GM10847 (cell line): ENCODE measurements around the gene PIGN.

Experiments
- POLR2A ChIP-seq: IDR thresholded peaks from 2 replicates; pipeline ENCODE4 v1.6.1; 2011; ENCODE audit not compliant: insufficient read length; ENCODE audit errors: extremely low read depth

Gene PIGN

DNA sequence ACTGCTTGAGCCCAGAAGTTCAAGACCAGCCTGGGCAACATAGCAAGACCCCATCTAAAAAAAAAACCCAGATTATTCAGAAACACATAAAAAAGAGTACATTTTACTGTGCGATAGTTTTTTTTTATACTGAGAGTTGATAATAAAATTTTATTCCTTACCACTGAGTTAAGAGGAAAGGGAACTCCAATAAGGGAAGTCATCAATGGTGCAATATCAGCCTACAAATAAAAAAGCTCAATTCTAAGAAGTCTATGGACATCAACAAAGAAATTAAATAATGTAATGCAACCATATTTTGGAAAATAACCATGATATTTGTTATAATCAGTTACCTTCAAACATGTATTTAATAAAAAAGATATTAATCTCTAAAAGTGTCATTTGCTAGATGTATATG lies 46.6 kb downstream of the PIGN start:
- TF ChIP-seq POLR2A: no peak

DNA sequence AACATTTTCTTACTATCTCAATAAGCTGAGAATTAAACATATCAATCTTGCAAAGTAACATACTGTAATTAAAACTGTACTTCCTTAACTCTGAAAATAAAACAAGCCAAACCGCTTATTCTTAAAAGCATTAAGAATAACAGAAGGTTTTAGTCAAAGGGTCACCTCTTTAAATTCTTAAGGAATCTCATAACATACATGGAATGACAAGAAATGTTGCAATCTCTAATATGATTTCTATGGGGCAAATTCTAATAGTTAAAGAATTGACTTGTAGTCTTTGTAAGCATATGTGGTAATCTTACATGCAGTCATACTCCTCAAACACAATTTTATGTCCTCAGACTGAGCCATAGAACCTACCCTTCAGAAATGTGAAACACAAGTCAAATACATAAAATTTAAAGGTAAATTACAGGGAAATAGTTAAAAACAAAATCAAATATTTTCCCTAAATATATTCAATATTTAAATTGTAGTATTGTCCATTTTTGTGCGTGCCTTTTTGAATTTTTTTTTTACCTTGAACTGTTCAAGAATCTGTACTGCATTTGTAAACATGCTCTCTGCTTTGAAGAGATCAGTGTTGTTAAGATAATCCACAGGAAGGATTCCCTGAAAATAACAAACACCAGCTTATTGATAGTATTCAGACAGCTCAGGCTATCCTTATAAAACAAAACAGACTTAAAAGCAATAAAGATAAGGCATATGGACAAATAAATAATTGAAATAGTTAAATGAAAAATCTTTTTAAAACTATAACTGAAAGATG lies 48.2 kb downstream of the PIGN start:
- no peak for TF ChIP-seq POLR2A

DNA sequence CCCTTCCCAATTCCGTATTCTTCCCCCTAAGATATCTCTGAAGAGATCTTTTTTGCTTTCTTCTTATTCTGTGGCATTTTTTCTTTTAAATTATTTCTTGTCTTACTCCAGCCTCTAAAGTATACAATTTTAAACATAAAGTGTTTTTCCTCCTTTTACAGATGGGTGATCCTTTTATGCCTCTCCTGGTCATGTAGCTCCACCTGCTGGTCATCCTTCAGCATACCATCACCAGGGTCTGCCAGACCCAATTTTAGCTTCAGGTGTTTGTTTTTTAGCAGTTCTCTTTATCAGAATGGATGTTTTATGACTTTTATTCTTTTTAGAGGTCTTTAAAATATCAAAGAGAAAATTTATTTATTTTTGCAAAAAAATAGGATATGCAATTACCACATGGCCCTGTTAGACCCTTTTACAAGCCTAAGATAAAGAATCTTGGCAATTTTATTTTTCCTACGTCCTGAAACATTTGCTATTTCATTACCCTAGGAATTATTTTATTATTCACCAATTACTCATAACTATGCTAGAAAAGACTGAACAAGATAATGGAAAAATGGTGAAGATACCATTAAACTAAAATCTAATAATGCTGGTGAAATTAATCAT lies 55.5 kb downstream of the PIGN start:
- no peak for TF ChIP-seq POLR2A

DNA sequence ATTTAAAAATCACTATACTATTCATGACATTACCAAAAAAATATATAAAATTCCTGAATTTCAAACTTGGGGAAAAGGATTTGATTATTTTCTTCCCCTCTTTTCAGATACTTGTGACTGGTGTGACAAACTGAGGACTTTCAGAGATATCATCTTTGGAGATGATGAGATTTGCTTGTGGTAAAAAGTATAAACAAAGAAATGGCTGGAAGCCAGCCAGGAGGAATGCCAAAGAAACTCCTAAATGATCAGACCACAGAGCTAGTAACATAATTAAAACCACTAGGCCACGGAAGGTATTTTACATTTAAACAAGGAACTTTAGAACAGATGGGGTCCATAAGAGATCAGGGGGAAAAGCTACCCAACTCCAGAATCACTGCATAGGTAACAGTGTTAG lies 58.7 kb downstream of the PIGN start:
- no peak for TF ChIP-seq POLR2A

DNA sequence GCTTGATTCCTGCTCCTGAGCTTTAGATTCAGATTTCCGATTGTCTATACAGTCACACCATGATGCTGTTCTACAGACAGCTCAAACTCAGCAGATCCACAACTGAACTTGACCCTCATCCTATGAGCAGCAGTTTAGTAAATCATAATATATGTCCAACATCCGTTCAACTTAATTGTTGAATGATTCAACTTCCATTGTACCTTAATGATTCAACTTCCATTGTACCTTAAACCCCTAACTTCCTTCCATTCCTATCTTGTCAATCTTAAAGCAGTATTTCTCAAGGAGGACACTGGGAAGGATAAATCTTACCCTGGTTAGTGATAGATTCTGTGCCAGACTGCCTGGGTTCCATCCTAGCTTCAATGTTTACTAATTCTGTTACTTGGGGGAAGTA lies 60.1 kb downstream of the PIGN start:
- TF ChIP-seq POLR2A: no peak

DNA sequence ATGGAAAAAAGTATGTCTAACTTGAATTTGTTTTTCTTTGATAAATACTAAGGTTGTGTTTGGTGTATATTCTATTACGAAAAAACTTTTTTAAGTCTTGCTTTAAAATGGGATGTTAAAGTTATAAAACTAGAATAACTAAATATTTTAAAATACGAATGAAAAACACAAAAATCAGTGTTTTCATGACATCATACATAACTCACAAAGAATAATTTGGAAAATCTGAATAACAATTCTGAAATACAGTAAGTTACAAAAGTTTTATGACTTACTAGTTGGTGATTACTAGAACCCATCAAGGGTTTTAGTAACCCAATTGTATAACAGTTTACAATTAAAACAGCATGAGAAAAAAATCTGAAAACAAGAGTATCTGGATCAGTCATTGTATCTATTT lies 61.2 kb downstream of the PIGN start:
- TF ChIP-seq POLR2A: no peak

DNA sequence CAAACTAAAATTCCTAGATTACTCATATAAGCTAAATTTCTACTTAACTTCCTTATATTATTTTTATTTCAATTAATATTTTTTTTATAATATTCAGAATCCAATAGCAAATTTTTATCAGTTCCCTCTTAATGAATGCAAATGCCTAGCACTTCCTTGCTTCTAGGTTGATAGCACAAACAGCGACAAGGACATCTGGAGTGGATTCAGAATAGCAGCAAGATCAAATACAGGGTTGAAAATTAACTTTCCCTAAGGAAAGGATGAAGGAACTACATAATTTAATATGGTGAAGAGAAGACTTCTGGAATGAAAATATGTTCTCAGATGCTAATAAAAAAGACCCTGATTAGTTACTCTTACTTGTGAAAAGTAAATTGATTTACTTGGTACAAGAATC lies 64.5 kb downstream of the PIGN start:
- TF ChIP-seq POLR2A: no peak

DNA sequence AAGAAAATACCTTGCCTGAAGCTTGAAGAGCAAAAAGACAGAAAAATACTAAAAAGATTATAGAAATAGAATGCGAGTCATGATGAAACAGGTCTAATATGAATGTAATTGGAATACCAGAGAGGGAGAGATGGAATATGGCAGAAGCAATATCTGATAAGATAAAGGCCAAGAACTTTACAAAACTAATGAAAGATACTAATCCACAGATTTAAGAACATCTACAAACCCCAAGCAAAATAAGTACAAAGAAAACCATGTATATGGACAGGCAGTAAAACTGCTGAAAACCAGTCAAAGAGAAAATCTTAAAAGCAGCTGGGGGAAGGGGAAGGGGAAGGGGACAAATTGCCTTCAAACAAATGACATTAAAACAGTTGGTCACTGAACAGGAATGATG lies 67.0 kb downstream of the PIGN start:
- TF ChIP-seq POLR2A: no peak

DNA sequence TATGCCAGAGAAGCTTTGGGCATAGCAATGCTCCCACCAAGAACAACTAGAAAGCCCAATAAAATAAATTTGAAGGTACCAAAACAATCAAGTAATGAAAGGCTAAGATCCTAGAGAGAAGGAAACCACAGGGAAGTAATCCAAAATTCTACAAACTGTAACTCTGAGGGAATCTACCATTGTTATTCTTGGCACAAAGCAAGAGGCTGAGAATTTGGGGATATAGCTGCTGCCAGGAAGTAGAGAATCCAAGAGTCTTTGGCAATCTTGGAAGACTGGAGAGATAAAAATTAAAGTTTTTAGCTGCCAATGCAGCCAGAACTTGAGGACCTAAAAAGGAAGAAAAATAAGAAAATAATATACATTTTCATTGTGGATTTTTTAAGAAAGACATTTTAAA lies 68.5 kb downstream of the PIGN start:
- no peak for TF ChIP-seq POLR2A

DNA sequence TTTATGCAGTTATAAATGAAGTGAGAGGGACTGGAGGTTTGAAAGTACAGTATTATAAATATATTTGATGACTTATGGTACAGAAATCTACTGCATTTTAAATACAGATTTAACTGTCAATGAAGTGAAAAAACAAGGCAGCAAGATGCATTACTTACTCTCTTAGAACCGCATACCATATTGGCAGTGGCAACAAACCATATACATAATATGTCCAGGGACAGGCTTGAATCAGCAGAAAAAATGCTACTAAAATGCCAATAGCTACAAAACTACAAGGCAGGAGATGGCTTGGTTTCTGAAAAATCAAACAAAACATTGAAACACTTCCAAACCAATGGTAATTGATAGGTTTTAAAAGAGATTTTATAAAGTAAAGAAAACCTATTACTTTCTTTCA lies 77.2 kb downstream of the PIGN start:
- TF ChIP-seq POLR2A: no peak

DNA sequence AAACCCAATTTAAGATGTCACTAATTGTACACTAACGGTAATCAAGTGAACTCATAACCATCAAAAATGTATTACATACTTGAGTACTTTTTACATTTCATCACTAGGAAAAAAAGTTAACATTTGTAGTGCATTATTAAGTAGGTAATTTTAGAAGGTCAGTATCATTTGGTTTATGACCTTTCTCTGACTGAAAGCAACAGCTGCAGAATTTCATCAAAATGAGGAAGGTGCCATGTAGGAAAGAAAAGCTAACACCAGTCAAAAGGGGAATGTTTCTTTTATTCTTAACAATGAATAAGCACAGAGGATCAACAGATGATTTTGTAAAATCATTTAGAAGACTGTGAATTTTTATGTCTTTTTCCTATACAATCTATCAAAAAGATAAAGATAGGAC lies 79.0 kb downstream of the PIGN start:
- TF ChIP-seq POLR2A: no peak

DNA sequence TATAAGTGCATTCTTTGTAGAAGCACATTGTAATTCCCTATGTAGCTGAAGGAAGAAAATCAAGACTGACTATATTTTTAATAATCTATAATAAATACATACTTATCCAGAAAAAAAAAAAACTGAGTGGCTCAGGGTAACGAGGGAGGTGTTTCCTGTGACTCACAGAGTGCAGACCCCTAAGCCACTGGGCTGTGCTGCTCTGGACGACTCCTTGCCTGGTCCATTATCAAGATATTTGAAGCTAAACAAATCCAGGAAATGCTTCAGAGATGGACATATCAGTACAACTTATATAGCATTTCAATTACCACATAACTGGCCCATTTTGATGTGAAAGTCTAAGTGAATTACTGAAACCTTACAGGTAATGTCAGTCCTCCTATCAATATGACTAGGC lies 80.6 kb downstream of the PIGN start:
- TF ChIP-seq POLR2A: no peak

DNA sequence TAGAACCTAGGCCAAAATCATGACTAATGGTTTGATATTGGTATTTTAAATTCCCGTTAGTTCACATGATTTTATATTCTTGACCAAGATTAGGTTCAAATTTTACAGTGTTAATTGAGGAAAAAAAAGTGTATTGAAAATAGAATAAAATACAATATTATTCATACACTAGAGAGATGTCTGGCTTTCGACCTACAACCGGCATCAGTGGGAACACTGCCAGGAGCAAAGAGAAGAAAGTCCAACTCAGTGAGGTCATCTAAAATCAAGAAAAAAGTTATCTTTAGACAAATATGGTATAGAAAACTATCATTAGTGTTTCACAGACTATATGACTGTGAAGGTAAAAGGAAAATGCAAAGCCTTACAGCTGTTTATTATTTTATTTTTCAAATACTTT lies 81.5 kb downstream of the PIGN start:
- no peak for TF ChIP-seq POLR2A

DNA sequence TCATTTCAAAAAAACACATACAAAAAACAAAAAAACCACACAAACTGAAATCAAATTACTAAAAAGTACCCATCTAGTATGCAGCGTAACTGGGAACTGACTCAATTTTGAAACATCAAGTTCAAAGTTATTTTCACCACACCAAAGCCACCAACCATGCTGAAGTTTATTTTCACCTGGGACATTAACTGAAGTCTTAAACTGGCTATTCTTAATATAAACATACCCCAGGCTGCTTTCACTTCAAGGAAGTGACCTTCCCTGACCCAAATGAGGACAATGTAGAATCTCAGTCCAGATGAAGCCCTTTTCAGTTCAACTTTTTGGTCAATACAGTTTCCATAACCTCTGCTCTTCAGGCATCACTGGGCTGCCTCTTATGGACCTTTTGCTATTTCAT lies 84.6 kb downstream of the PIGN start:
- no peak for TF ChIP-seq POLR2A

DNA sequence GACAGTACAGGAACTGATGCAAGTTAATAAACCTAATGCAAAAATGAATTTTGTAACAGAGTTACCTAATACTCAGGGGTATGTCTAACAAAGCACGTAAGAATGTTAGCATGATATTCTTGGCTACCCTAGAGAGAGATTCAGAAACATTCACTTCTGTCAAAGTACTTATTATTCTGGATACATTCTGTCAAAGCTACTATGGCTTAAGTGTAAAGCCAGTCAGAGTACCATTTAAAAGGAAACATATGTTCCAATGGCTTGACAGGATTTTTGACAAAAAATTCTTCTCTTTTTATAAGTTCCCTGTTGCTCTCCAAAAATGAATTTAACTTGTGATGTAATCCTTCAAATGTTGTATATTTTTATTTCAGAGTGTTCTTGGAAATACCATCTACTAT lies 85.5 kb downstream of the PIGN start:
- no peak for TF ChIP-seq POLR2A

DNA sequence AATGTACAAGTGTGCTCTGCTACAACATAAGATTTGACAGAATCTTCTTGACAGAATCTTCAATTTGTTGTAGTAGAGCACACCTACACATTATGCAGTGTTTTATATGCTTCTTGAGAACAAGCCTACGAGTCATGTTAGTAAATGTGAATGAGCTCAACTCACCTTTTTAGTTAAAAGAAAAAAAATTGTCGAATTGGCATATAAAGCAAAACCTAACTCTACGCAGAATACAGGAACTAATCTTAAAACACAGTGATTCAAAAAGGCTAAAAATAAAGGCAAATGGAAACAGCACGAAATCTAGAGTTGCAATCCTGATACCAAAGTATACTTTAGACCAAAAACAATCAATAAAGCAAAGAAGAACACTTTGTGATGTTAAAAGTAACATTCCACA lies 87.9 kb downstream of the PIGN start:
- TF ChIP-seq POLR2A: no peak

DNA sequence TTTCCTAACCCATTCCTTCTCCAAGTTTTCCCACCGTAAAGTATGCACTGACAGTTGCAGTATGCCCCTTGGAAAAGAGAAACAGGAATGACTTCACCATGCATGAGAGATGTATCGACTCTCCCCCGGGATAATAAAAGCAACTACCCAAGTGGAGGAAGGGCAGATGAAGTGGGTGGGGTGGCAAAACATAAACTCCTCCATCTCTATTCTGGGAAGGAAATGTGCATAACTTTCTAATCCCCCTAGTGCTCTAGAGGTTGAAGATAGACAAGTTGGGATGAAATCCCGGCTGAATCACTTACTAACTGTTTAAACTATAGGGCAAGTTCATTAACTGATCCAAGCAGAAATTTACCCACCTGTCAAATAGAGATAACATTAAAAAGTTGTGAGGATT lies 89.2 kb downstream of the PIGN start:
- no peak for TF ChIP-seq POLR2A
